ENCODE measurements around the gene ARHGEF28.

ARHGEF28 gene

DNA sequence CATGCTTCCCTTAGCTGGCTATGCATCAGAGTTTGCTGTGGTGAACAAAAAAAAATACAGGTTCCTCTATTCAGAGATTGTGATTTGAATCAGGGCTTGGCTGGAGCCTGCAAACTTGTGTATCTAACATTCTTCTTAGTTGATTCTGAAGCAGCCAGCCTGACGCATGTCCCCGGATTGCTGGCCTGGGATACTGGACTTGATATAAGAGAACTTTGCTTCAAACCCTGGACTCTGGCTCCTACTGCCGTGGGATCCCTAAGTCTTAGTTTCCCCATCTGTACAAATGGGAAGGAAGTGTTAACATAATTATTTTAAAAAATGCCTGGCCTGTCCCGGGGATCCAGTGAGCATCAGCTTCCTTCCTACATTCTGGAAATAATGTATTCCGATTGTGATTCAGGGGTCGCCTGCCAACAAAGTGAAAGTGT, 292.8 kb downstream of the ARHGEF28 start:
- in situ Hi-C loops (cut with MboI; ENCODE audit: low sequenced_read_pairs): no loop called here

DNA sequence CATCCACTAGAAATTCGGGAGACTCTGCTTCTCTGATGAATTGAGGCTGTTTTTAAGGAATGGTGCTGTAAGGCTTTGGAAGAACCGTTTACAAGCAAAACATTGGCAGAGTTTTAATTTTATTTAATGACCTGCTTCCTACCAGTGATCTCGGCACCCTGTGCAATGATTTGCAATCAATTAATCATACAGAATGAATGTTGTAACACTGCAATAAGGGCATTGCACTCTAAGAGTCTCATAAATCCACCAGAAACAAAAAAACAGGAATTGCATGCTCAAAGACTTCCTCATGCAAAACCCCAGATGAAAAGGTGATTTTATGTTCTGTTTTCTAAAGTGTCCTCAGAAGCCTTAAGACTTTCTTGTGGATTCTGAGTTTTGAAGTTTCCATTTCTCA, 295.7 kb downstream of the ARHGEF28 start:
- in situ Hi-C loops (cut with MboI; ENCODE audit: low sequenced_read_pairs): no loop called here

DNA sequence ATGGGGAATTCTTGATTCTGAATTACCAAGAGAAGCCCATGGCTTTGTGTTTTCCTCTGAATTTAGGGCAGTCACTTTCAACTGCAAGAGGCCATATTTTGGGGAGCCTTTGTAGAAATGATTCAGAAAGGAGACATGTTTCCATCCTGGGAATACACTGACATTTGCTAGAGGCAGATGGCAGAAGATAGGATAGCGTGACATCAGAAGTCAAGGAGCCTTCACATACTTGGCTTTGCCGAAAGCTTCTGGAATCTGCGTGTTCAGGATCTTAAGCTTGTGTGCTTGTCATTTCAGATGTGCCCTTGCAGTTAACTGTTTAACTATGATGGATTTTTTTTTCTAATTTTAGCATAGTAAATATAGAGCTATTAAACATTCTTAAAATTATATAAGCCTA, 296.2 kb downstream of the ARHGEF28 start:
- in situ Hi-C loops (cut with MboI; ENCODE audit: low sequenced_read_pairs): no loop called here

DNA sequence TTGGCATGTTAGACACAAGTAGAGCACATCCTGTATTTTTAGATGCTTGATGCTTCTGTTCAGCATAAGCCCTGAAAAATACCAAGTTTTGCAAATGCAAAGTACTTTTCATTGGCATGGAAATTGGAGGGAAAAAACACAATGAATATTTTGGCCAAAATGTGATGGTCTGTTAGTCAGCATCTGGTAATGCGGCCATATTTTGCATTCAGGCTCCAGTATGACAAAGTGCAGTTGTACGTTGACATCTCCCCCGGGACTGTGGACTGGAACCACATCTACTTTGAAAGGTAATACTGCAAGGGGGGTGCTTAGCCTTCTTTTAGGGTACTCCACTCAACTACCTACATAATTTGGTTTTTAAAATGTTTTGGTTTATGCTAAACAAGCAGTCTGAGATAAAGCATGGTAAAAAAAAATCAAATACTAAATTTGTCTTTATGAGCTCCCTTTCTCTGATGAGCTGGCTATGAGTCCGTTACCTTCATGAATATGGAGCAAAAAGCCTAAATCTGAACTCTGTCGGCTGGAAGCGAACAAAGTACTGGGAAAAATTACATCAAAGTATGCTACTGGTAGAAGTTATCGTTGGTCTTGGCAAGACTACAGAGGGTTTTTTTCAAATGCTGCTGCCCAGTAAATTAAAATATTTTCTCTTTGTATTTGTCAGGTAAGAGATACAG, 297.0 kb downstream of the ARHGEF28 start:
- in situ Hi-C loops (cut with MboI; ENCODE audit: low sequenced_read_pairs): no loop called here

DNA sequence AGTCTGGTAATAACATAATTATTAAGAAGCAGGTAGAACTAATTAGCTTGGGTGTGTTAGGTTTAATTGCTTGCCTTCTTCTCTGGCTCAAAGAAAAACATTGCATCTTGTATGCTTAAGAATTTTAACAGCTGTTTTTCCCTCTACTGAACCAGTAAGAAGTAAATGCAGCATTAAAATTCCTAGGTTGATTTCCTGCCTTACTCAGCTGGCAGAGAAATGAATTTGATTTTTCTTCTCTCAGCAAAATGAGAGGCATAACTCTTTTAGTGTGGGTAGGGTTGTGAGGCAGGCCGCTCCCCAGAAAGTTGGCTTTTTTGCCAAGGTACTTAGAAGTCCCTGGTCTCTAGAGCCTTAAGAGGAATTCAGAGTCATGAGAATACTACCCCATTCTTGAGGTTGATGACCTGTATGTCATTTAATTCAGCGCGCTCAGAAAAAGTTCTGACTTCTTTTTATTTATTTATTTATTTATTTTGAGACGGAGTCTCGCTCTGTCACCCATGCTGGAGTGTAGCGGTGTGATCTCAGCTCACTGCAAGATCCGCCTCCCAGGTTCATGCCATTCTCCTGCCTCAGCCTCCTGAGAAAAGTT, 302.6 kb downstream of the ARHGEF28 start:
- in situ Hi-C loops (cut with MboI; ENCODE audit: low sequenced_read_pairs): no loop called here

DNA sequence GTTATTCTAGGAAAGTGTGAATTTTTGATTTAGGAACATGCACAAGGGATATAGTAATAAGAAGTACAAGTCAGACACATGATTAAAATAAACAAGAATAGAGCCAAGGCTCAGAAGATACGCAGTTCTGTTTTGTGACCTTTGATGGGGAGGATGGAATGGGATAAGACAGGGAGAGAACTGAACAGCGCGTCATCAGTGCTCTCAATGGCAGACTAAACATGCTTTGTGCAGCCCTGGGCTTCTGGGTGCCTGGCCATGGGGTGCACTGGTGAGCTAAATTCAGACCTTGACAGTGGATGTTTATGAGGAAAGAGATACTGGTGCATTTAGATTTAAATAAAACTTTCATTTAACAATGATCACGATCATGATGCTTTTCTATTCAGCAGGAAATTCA, 309.7 kb downstream of the ARHGEF28 start:
- in situ Hi-C loops (cut with MboI; ENCODE audit: low sequenced_read_pairs): no loop called here

DNA sequence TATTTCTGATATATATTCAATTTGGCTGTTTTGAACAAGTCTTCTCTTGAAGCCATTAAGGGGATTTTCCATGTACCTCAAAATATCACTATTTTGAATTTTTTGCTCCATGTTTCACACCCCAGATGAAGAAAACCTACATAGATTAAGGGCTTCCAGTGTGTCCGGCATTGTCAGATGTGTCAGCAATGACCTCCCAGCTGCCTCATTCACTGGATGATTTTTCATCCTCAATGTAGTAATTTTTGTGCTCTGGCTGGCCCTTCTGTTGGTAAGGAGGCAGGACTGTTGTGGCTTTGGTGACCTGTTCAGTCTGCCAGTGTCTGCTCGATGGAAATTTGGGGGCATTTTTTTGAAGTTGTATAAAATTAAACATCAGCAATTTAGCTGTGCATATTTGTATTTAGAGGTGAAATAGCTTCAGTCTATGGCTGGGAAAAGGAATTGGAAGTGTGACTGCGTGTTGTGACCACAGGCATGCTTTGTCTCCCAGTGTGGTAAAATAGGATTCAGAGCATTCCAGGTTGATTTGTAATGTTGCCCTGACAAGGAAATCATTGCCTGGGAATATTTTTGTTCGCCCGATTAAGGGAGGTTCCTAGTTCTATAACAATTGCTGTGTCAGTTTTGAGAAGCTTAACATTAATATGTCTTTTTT, 312.4 kb downstream of the ARHGEF28 start:
- in situ Hi-C loops (cut with MboI; ENCODE audit: low sequenced_read_pairs): no loop called here

DNA sequence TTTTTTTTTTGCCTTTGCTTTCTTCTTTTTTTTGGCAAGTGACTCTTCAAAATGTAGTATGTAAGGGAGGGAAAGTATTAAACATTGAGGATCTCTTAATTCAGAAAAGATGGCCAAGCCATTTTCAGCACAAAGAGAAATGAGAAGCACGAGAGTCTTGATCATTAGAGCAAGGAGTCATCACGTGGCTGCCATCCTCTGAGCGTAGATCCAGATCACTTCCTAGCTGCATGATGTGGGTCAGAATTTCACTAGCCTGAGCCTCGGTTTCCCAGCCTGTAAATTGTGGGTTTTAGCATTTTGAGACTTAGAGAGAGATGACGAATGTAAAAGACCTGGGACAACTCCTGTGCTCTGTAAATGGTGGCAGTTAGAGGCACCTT, 312.9 kb downstream of the ARHGEF28 start:
- in situ Hi-C loops (cut with MboI; ENCODE audit: low sequenced_read_pairs): no loop called here

DNA sequence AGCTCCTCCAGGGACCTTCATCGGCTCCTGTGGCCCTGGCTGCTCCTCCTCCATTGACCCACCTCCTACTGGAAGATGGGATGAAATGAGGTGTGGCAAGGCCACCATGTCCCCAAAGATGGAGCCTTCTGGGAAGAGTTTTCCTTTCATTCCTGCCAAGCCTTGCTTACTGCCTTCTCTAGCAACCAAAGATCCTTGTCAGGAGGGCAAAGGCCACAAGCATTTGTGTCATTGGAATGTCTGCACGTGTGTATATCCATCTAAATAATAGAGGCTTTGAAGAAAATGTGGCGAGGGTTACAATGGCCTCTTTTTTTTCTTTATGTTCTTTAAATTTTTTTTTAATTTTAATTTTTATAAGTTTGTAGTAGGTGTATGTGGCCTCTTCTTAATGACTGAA, 313.6 kb downstream of the ARHGEF28 start:
- in situ Hi-C loops (cut with MboI; ENCODE audit: low sequenced_read_pairs): no loop called here

DNA sequence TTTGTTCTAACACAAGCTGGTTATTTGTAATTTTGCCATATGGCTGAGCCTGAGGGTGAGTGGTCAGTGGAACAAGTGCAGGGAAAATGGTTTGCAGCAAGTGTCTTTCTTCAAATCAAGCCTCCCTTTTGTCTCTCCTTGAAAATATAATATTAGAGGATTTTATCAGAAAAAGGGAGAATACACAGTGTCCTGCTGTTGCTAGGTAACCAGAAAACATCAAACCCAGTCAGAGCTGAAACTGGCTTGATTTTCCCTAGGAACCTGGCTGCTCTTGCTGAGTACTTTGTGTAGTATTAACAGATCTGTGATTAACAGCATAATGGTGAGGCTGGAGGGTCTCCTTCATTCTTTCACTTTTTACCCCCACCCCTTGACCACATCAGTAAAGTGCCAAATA, 314.0 kb downstream of the ARHGEF28 start:
- in situ Hi-C loops (cut with MboI; ENCODE audit: low sequenced_read_pairs): no loop called here

DNA sequence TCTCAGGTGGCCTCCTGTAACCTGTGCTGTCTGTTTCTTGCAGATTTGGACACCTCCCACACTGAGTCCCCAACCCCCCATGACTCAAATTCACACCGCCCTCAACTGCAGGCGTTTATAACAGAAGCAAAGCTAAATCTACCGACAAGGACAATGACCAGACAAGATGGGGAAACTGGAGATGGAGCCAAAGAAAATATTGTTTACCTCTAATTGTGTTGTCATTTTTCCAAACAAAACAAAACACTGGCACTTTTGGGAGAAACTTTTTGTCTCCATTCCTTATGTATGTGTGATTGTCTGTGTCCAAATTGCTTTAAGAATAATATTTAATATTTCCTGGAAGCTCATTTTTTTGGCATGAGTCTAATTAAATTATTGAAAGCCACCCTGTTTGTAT, 314.8 kb downstream of the ARHGEF28 start:
- in situ Hi-C loops (cut with MboI; ENCODE audit: low sequenced_read_pairs): no loop called here

DNA sequence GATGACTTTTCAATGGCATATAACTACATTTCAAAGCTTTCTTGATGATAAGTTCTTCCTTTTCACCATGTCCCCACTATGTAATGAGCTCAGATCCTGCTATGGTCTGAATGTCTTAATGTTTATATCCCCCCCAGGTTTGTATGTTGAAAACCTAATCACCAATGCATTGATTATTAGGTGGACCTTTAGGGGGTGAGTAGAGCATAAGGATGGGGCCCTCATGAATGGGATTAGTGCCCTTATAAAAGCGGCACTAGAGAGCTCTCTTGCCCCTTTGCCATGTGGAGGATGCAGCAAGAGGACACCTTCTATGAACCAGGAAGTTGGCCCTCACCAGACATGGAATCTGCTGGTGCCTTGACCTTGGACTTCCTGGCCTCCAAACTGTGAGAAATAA, 316.8 kb downstream of the ARHGEF28 start:
- in situ Hi-C loops (cut with MboI; ENCODE audit: low sequenced_read_pairs): no loop called here

DNA sequence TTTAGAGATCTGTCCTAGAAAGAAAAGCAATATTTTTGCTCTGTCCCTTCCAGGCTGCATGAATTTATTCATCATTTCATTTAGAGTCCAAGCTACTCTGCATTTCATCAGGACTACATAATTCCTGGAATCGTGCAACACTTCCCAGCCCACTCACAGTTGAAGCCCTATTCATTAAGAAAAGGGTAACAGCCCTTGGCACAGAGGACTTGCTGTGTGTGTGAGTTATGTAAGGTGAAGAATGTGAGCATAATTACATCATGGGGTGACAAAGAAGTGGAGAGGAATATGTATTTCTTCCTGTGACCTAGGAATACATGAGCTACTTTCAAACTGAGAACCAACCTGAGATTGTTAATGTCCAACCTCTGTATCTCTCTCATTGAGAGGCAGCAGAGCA, 317.4 kb downstream of the ARHGEF28 start:
- in situ Hi-C loops (cut with MboI; ENCODE audit: low sequenced_read_pairs): no loop called here

DNA sequence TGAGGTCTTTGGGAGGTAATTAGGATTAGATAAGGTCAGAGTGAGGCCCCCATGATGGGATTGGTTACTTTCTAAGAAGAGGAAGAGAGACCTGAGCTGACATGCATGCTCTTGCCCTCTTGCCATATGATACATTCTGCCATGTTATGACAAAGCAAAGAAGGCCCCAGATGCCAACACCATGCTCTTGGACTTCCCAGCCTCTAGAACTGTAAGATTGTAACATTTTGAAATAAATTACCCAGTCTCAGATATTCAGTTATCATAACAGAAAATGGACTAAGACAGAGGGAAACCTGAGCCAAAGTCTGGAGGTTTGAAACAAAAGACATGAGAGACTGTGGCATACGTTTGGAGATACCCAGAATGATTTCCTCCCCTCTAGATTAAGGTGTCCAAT, 318.6 kb downstream of the ARHGEF28 start:
- in situ Hi-C loops (cut with MboI; ENCODE audit: low sequenced_read_pairs): no loop called here

DNA sequence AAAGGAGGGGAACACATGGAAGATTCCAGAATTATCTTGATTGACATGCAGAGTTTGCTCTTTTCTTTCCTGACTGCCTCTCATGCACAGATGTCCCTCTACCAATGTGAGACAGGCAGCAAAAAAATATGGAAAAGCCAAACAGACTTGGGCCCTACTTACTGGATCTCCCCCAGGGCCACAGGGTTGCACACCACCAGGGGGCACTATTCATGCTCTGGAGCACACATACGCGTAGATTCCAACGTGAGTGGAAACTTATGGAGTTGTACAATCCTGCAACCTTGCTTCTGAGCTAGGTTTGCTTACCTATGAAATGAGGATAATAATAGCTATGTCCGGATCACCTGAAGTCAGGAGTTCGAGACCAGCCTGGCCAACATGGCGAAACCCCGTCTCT, 319.5 kb downstream of the ARHGEF28 start:
- in situ Hi-C loops (cut with MboI; ENCODE audit: low sequenced_read_pairs): no loop called here

DNA sequence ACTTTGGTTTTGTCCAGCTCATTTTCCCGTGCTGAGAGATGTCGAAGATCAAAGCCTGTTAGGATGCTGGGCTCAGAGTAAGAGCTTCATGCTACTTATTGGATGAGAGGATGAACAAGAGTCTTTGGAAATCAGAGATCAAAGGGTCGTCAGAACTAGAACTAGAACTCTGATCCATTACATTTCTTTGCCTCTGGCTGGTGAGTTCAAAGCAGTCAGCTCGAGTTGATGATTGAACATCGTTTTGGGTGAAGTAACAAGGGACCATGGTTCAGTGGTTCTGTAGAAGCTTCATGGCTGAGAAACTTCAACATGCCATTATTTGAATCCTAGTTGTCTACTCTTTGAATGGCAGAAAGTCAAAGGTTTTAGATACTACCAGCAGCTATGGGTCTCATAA, 320.3 kb downstream of the ARHGEF28 start:
- in situ Hi-C loops (cut with MboI; ENCODE audit: low sequenced_read_pairs): no loop called here

DNA sequence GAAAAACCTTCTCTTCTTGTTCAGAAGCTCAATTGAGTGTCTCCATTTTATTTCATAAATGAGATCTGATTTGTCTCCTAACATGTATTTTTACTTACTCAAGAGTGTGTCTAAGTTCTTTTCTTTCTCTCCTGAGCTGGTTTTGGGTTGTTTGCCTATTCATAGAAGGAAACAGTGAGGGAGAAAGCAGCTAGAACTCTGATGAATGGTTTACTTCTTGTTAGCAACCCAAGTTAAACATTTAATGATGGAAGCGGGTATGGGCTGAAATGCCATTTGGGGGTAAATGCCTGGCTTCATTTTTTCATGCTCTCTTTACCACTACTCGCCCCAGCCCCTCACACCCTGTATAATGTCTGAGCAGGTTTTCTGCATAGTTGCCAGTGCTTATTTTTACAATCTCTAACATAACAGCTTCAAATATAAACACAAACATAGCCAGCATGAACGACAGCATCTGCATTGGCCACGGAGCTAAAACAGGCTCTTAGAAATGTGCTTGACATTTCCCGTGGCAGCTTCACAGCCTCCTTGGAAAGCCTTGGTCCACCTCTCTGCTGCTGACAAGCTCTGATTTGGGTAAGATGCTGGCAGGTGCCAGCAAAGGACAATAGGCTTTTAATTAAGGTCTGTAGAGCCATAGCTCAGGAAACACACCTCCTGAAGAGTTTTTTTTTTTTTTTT, 321.1 kb downstream of the ARHGEF28 start:
- in situ Hi-C loops (cut with MboI; ENCODE audit: low sequenced_read_pairs): no loop called here

DNA sequence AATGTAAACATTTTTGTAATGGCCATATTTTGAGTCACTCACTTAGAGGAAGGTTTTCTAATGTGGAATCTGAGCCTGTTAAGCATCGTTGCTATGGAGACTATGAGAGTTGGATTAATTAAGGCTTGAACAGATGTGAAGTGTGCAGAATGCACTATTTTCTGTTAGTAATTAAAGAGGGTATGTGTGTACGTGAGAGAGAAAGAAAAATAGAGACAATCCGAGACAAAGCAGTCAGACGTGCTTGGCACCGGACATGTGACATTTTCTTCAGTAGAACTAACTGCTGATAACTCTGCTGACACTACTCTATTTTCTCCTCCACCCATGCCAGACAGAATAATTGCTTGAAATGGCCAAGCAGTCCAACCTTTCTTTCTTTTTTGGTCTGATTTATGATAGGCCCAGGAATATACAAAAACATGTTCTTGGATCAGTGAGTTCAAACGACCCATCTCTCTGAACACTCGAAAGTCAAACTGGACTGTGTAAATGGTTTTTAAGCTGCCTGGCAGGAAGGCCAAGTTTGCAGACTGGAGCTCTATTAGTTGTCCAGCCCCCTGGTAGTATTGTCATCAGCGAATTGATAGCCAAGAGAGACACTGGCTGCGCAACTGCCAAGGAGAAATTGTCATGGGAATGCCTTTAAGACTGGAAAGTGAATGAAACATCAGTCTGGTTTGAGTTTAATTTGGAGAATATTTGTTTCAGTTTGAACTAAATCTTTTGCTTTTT, 322.1 kb downstream of the ARHGEF28 start:
- in situ Hi-C loops (cut with MboI; ENCODE audit: low sequenced_read_pairs): no loop called here

DNA sequence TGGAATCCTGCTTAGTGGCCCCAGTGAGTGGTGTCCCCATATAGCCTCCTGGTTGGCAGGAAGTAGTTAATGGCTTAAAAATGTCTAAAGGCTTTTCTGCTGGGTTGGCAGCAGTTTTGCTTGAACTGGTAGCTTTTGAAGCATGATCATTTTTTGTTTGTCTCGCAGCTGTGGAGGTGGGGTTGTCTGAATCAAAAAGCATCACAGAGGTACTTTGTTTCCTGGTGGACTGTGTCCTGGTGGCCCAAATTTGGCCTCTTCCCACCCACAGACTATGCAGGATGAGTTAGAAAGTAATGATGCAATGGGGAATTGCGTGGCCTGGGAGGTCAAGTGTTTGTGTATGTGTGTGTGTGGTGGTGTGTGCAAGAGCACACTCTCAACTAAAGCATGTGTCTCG, 322.7 kb downstream of the ARHGEF28 start:
- in situ Hi-C loops (cut with MboI; ENCODE audit: low sequenced_read_pairs): no loop called here

DNA sequence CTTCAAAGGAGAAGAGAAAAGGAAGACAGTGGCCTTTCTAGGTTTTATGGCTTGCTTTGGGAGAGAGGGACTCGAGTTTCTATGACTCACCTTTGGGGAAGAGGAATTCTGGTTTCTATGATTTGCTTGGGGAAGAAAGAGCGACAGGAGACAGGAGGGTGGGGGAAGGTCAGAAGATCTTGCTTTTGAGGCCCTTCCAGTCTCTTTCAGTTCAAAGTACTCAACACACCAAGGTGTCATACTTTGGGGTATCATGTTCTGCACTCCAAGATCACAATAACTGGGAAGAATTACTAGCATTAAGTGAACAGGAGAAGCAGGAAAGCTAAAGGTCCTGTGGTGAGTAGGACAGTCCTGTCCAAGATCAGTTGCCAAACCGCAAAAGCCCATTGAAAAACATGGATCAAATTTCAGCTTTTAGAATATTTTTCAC, 324.5 kb downstream of the ARHGEF28 start:
- in situ Hi-C loops (cut with MboI; ENCODE audit: low sequenced_read_pairs): no loop called here

DNA sequence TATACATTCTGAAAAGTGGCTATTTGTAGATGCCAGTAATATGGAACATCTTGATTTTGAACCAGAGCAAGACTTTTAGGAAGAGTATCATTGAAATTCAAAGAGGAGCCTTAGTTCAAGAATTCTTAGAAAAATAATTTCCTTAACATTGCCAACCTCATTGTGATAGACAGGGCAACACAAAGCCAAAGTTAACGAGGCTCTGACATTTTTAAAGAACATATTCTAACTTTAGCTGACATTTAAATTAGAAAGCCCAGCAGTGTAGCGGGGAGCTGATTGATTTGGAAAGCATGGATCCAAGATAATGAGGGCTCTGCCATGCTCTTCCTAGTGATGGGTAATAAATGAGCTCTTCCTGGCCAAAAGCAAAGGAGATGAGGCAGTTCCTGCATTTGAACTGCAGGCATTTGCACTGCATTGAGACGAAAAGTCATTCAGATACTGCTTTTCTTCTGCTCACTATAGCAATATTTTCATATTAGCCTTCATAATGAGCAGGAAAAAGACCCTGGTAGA, 325.0 kb downstream of the ARHGEF28 start:
- in situ Hi-C loops (cut with MboI; ENCODE audit: low sequenced_read_pairs): no loop called here

Data from HL-60/S4 treated with phorbol 12-myristate 13-acetate at 8.2 ng/mL for 4 days and 3 days (cell line).